ENCODE data around the gene EXOC4. TPM values are rescaled to one million over a fixed set of nuclear protein-coding genes. Genes with fewer than 3 reads are reported as not detected.

The EXOC4 gene
- total RNA-seq, 1 donor from 2014 or later, result 67.7 TPM

DNA sequence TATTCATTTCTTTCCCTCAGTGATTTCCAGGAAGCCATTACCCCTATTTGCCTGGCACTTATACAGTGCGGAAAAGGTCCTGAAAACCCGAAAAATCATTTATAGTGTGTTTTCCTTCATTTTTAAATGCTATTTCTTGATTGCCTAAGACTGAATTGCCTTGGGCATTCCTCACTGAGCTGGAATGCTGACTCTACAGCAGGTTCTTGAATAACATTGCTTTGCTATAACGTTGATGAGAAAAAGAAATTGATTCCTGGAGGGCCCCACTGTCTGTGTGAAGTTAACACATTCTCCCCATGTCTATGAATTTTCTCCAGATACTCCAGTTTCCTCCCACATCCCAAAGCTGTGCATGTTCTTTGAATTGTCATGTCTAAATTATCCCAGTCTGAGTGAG is 308.5 kb downstream of the EXOC4 start:
- peaks cover 24% of the 10 kb centered on the region for H3K4me1 Mint-ChIP-seq (ENCODE audit: low read depth)
- H3K9me3 Mint-ChIP-seq (ENCODE audit: low read depth), result no peaks in the 10 kb centered on the region
- no peak for TF ChIP-seq CTCF (IDR thresholded peaks at IDR 0.05)
- H3K4me3 Mint-ChIP-seq (ENCODE audit: unreplicated experiment), result no peak overlapping the region
- H3K27ac Mint-ChIP-seq (ENCODE audit: unreplicated experiment), result no peak overlapping the region
- no peaks in the 10 kb centered on the region for H3K27me3 Mint-ChIP-seq (ENCODE audit: low read depth)
- no peak for DNase-seq (ENCODE audit: low spot score)
- H3K36me3 Mint-ChIP-seq (ENCODE audit: low read depth), result no peaks in the 10 kb centered on the region

GRCh38 chr7:133562621-133563020 is 309.7 kb downstream of the EXOC4 start:
- Mint-ChIP-seq H3K4me1 (ENCODE audit: low read depth) (peaks cover 24% of the 10 kb centered on the region), H3K36me3 (ENCODE audit: low read depth) (no peaks in the 10 kb centered on the region), H3K27ac (ENCODE audit: unreplicated experiment) (no peak overlapping the region), H3K27me3 (ENCODE audit: low read depth) (no peaks in the 10 kb centered on the region), H3K4me3 (ENCODE audit: unreplicated experiment) (no peak overlapping the region), H3K9me3 (ENCODE audit: low read depth) (peaks cover 5% of the 10 kb centered on the region)
- TF ChIP-seq CTCF (IDR thresholded peaks at IDR 0.05), result no peak
- DNase-seq (ENCODE audit: low spot score), result no peak

- no peaks in the 10 kb centered on the region for H3K36me3 Mint-ChIP-seq (ENCODE audit: low read depth)
- peaks cover 7% of the 10 kb centered on the region for H3K9me3 Mint-ChIP-seq (ENCODE audit: low read depth)
- peaks cover 24% of the 10 kb centered on the region for H3K4me1 Mint-ChIP-seq (ENCODE audit: low read depth)
- no peak for TF ChIP-seq CTCF (IDR thresholded peaks at IDR 0.05)
- H3K4me3 Mint-ChIP-seq (ENCODE audit: unreplicated experiment), result no peak overlapping the region
- H3K27ac Mint-ChIP-seq (ENCODE audit: unreplicated experiment), result no peak overlapping the region
- no peaks in the 10 kb centered on the region for H3K27me3 Mint-ChIP-seq (ENCODE audit: low read depth)
- DNase-seq (ENCODE audit: low spot score), result no peak
Measured at GRCh38 chr7:133563251-133563650, 310.4 kb downstream of the EXOC4 start.

DNA sequence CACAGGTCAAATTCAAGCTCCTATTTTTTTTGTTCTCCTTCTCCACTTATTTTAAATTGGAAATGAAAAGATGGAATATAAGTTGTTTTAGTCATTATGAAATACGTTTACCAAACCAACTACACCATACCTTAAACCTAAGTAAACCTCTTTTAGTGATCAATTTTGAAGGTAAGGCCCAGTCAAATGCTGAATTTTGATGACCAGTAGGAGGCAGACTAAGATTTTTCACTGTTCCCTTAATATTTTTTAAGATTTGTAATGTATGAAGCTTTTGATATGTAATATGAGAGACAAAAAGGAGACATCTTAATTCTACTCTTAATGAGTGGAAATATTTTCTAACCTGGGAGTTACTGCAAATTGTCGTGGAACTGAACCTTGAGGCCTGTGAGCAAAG is 311.6 kb downstream of the EXOC4 start:
- no peaks in the 10 kb centered on the region for H3K36me3 Mint-ChIP-seq (ENCODE audit: low read depth)
- no peak overlapping the region for H3K27ac Mint-ChIP-seq (ENCODE audit: unreplicated experiment)
- H3K4me1 Mint-ChIP-seq (ENCODE audit: low read depth), result peaks cover 35% of the 10 kb centered on the region

GRCh38 chr7:133568544-133568943 is 315.7 kb downstream of the EXOC4 start:
- H3K4me1 Mint-ChIP-seq (ENCODE audit: low read depth), result peaks cover 19% of the 10 kb centered on the region

More for the DNA sequence above, 311.6 kb downstream of the EXOC4 start:
- Mint-ChIP-seq H3K27me3 (ENCODE audit: low read depth) (no peaks in the 10 kb centered on the region), H3K9me3 (ENCODE audit: low read depth) (peaks cover 7% of the 10 kb centered on the region), H3K4me3 (ENCODE audit: unreplicated experiment) (no peak overlapping the region)
- TF ChIP-seq CTCF (IDR thresholded peaks at IDR 0.05), result peak; percentile 49
- no peak for DNase-seq (ENCODE audit: low spot score)

More at GRCh38 chr7:133568544-133568943, 315.7 kb downstream of the EXOC4 start:
- H3K27me3 Mint-ChIP-seq (ENCODE audit: low read depth), result no peaks in the 10 kb centered on the region
- no peak for TF ChIP-seq CTCF (IDR thresholded peaks at IDR 0.05)
- peak overlapping the region; percentile 65 for H3K27ac Mint-ChIP-seq (ENCODE audit: unreplicated experiment)
- peaks cover 7% of the 10 kb centered on the region for H3K9me3 Mint-ChIP-seq (ENCODE audit: low read depth)
- DNase-seq (ENCODE audit: low spot score), result no peak
- H3K36me3 Mint-ChIP-seq (ENCODE audit: low read depth), result no peaks in the 10 kb centered on the region
- no peak overlapping the region for H3K4me3 Mint-ChIP-seq (ENCODE audit: unreplicated experiment)

Measured in chondrocyte (in vitro differentiated cells).